Bronchial epithelial cell (primary cell): ENCODE results near the gene CYSLTR2. TPM values are rescaled to one million over a fixed set of nuclear protein-coding genes. Genes with fewer than 3 reads are reported as not detected.
"Not testable (repeated sequence)": the region's sequence is repeated elsewhere in the genome, so short reads cannot be mapped to it uniquely, and the experiment has no call there.

Source experiments
- DNase-seq: peaks from one replicate; pipeline ENCODE4 v3.0.0-alpha.2; 2010; ENCODE audit warnings: low read depth
- FAIRE-seq: peaks from 2 replicates; lab custom pipeline; 2011; peaks lifted over from hg19 to GRCh38; lab: Jason Lieb, UNC
- H3K27me3 ChIP-seq: 2 replicates; pipeline ENCODE4 v1.5.1; 2011; ENCODE audit warnings: low read length; ENCODE audit not compliant: control insufficient read depth, insufficient read depth
- H3K36me3 ChIP-seq: 2 replicates; pipeline ENCODE4 v1.5.1; 2011; ENCODE audit warnings: low read length; ENCODE audit not compliant: control insufficient read depth, insufficient read depth
- H3K4me3 ChIP-seq: 2 replicates; pipeline ENCODE4 v1.5.1; 2011; ENCODE audit warnings: mild to moderate bottlenecking, low read depth, low read length, control low read depth
- total RNA-seq: library from RNA; depleted of rRNA; stranded (reverse); fragments of >200 nt; gene quantifications from 2 replicates; pipeline ENCODE4 v1.2.1, GENCODE V29; 2014
- TF ChIP-seq, protein P1 (sequence below): IDR thresholded peaks from 2 replicates; pipeline ENCODE4 v1.5.1; 2011; ENCODE audit warnings: mild to moderate bottlenecking, moderate library complexity, low read length, control low read depth, inconsistent platforms; ENCODE audit not compliant: insufficient read depth, severe bottlenecking

Gene CYSLTR2
- total RNA-seq, 1 donor from 2014 or later, result not detected

DNA sequence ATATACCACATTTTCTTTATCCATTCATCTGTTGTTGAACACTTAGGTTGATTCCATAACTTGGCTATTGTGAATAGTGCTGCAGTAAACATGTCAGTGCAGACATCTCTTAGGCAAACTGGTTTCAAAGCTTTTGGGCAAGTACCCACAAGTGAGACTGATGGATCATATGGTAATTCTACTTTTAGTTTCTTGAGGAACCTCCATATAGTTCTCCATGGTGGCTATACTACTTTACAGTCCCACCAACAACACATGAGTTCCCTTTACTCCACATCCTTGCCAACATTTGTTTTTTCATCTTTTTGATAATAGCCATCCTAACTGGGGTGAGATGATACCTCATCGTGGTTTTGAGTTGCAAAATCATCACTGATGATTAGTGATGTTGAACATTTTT lies 8.5 kb downstream of the CYSLTR2 start:
- FAIRE-seq (no peak), DNase-seq (peak; percentile 75)
- Histone ChIP-seq H3K36me3 (no peaks in the 10 kb centered on the region), H3K27me3 (peaks cover 2% of the 10 kb centered on the region), H3K4me3 (no peak overlapping the region)
- TF ChIP-seq, protein P1, sequence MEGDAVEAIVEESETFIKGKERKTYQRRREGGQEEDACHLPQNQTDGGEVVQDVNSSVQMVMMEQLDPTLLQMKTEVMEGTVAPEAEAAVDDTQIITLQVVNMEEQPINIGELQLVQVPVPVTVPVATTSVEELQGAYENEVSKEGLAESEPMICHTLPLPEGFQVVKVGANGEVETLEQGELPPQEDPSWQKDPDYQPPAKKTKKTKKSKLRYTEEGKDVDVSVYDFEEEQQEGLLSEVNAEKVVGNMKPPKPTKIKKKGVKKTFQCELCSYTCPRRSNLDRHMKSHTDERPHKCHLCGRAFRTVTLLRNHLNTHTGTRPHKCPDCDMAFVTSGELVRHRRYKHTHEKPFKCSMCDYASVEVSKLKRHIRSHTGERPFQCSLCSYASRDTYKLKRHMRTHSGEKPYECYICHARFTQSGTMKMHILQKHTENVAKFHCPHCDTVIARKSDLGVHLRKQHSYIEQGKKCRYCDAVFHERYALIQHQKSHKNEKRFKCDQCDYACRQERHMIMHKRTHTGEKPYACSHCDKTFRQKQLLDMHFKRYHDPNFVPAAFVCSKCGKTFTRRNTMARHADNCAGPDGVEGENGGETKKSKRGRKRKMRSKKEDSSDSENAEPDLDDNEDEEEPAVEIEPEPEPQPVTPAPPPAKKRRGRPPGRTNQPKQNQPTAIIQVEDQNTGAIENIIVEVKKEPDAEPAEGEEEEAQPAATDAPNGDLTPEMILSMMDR, result no peak

DNA sequence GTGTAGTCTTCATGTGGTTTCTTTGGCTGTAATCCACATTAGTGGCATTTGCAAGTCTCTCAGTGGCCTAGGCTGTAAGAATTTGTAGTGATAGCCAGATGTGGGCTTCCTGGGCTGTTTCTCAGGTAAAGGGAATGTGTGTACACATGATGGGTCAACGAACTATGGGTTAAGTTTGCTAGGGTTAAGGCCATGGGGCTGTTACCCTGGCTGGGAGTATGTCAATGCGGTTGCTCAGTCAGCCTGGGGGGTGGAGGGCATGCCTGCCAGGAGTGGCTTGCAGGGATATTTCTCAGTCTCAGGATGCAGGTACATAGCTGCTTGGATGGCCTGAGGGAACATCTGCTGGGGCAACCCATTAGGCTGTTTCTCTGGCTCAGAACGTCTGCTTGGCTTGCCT lies 13.4 kb downstream of the CYSLTR2 start:
- peak; percentile 28 for FAIRE-seq
- Histone ChIP-seq H3K4me3 (no peak overlapping the region), H3K36me3 (no peaks in the 10 kb centered on the region), H3K27me3 (no peaks in the 10 kb centered on the region)
- no peak for DNase-seq
- TF ChIP-seq, protein P1, result no peak

DNA sequence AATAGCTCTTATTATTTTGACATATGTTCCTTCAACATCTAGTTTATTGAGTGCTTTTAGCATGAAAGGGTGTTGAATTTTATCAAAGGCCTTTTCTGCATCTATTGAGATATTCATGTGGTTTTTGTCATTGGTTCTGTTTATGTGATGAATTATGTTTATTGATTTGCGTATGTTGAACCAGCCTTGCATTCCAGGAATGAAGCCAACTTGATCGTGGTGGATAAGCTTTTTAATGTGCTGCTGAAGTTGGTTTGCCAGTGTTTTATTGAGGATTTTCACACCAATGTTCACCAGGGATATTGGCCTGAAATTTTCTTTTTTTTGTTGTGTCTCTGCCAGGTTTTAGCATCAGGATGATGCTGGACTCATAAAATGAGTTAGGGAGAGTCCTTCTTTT lies 17.7 kb downstream of the CYSLTR2 start:
- FAIRE-seq, H3K27me3 ChIP-seq, H3K4me3 ChIP-seq, H3K36me3 ChIP-seq, DNase-seq: not testable (repeated sequence)

DNA sequence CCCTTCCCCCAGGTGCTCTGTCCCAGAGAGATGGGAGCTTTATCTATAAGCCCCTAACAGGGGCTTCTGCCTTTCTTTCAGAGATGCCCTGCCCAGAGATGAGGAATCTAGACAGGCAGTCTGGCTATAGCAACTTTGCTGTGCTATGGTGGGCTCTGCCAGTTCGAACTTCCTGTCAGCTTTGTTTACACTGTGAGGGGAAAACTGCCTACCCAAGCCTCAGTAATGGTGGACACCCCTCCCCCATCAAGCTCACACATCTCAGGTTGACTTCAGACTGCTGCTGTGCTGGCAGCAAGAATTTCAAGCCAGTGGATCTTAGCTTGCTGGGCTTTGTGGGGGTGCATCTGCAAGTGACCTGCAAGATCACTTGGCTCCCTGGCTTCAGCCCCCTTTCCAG lies 21.5 kb downstream of the CYSLTR2 start:
- DNase-seq (no peak), FAIRE-seq (no peak)
- Histone ChIP-seq H3K36me3 (no peaks in the 10 kb centered on the region), H3K27me3 (no peaks in the 10 kb centered on the region), H3K4me3 (no peak overlapping the region)
- TF ChIP-seq, protein P1, result no peak

DNA sequence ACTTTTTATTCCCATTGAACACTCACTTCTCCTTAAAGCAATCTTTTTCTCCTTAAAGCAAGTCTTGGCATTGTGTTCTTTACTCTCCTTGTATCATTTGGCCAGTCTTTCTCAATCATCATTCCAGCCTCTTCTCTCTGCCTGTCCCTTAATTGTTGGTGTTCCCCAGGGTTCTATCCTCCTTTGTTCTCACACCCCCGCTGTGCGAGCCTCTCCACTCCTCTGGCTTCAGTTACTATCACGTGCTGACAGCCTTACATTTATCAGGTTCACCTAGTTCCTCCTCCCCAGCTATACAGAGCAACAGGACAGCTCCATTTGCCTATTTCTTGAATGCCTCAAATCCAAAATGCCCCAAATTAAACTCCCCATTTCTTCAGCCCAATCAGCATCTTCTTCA lies 24.6 kb downstream of the CYSLTR2 start:
- TF ChIP-seq, protein P1, result no peak
- Histone ChIP-seq H3K27me3 (no peaks in the 10 kb centered on the region), H3K36me3 (no peaks in the 10 kb centered on the region), H3K4me3 (no peak overlapping the region)
- no peak for DNase-seq
- no peak for FAIRE-seq

DNA sequence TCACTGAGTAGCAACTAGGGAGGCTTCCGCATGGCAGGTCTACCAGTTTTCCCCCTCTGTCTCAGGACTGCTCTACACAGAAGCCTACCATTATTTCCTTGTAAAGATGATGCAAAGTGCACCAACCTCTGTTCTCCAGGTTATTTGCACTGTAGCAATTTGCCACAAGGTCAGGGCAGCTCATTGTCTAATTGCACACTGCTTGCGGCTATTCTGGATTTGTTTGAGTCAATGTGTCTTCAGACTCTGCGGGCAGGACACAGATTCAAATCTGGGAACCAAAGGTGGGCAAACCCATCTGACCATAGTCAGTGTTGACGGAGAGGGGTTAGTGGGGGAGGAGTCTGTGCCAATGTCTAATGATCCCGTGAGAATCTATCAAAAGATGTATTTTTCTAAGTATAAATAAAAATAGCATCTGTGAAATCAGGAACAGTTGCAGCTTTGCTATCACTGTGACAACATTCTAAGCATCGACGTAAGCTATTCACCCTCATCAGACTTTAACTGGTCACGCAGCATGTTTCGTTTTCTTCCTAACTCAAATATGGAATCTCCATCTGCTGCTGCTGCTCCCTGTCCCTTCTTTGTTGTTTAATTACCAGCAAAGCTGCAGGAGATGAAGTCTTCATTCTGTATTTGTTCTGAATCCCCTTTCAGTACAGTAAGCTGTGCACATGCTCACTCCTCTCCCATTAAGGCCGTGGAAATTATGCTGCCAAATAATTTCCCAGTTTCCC lies 26.4 kb downstream of the CYSLTR2 start:
- TF ChIP-seq, protein P1, result no peak
- FAIRE-seq (no peak), DNase-seq (no peak)
- H3K4me3 ChIP-seq, result no peak overlapping the region
- H3K27me3 ChIP-seq, result no peaks in the 10 kb centered on the region
- no peaks in the 10 kb centered on the region for H3K36me3 ChIP-seq
